Muscle of arm (tissue), 12 donors: ENCODE data around the gene ACTN1. TPM values are rescaled to one million over a fixed set of nuclear protein-coding genes. Genes with fewer than 3 reads are reported as not detected.
"Not testable (repeated sequence)": the region's sequence is repeated elsewhere in the genome, so short reads cannot be mapped to it uniquely, and the experiment has no call there.

Experiments
- DNase-seq: peaks from one replicate; pipeline ENCODE4 v3.0.0-alpha.2; 2013
- polyA plus RNA-seq, 12 donors: library from polyadenylated mRNA; unstranded; fragments of 120-200 nt; gene quantifications; one replicate each; pipeline ENCODE4 v1.2.1, GENCODE V29; 2013; ENCODE audit not compliant: insufficient read length in 12 of 12

Gene ACTN1
- polyA plus RNA-seq, 12 donors: 36.6 to 76.0 (median 44.0) TPM; not detected in 1

DNA sequence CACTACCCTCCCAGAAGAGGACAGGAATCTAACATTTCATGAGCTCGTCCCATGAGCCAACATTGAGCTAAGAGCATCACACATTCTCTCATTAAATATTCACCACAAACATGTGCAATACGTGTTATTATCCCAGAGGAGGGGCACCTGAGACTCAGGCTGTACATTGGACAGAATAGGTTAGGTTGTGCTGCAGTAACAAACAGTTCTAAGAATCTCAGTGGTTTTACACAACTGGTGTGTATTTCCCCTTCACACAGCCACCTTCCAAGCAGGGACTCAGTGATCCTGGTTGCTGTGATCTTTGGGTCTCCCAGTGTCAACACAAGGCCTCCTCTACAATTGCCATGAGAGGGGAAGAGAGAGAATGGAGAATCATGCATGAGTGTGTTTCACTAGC lies 15.0 kb upstream of the ACTN1 start:
- no peak for DNase-seq

DNA sequence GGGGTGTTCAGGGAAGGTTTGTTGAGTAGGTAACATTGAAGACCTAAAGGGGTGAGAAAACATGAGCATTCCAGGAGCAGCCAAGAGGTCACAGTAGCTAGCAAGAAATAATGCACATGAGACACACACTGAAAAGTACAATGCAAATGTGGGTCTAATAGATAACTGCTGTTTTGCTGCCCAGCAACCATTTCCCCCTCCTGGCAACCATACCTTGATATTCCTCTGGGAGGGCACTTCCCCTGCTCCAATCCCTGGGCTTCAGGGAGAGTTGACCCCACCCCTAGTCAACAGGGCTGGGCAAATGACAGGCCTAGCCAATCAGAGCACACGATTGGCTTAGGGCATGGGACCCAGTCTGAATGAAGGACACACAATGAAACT lies 8.5 kb upstream of the ACTN1 start:
- DNase-seq: no peak

DNA sequence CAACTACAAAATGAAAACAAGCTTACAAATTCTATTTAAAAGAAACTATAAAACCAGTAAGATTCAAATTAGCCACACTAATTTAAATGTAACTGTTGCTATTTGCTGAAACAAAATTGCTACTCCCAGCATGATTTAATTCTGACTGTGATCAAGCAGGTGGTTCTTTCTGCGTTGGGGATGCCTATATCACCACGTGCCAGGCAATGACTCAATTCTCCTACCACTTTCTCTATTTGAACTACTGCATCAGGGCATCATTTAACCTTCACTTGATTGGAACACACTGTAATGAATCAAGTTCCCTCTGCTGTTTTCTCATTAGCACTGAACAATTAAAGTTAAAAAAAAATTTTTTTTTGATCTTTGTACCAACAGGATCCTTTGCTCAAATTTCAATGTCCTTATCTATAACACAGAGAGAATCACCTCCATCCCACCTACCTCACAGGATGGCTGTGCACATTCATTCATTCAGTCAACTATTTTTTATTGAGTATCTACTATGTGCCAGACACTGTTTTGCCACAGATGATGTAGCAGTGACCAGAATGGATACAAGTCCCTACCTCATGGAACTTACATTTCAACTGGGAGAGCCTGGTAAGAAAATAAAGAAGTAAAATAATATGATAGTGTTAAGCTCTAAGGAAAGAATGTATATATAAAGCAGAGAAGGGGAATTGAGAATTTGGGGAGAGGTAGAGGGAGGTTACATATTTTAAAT lies 8.0 kb upstream of the ACTN1 start:
- no peak for DNase-seq

- no peak for DNase-seq
Measured at GRCh38 chr14:68986225-68986624, 7.1 kb upstream of the ACTN1 start.

GRCh38 chr14:68984686-68985085 lies 5.6 kb upstream of the ACTN1 start:
- no peak for DNase-seq

- DNase-seq: peak; percentile 68
Measured at GRCh38 chr14:68983191-68983590, 4.1 kb upstream of the ACTN1 start.

GRCh38 chr14:68982581-68982980 lies 3.5 kb upstream of the ACTN1 start:
- no peak for DNase-seq

DNA sequence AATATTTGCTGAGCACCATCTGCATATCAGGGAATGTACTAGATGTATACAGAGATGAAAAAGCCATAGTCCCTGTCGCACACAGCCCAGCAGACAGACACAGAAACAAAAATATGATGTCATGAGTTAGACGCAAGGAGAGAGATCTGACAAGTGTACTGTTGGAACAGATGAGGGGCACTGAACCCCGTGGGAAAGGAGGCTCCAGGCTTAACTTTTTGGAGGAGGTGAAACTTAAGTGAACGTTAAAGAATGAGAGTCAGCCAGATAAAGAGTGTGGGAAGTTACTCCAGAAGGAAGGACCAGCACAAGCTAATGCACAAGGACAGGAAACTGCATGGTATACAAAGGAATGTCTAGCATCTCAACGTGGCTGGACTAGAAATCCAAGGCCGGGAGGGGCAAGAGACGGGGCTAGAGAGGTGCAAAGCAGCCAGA lies 2.5 kb upstream of the ACTN1 start:
- no peak for DNase-seq

GRCh38 chr14:68981139-68981538 lies 2.0 kb upstream of the ACTN1 start:
- DNase-seq: no peak

- DNase-seq: no peak
Measured at GRCh38 chr14:68979722-68980451, 785 bp upstream of the ACTN1 start.

DNA sequence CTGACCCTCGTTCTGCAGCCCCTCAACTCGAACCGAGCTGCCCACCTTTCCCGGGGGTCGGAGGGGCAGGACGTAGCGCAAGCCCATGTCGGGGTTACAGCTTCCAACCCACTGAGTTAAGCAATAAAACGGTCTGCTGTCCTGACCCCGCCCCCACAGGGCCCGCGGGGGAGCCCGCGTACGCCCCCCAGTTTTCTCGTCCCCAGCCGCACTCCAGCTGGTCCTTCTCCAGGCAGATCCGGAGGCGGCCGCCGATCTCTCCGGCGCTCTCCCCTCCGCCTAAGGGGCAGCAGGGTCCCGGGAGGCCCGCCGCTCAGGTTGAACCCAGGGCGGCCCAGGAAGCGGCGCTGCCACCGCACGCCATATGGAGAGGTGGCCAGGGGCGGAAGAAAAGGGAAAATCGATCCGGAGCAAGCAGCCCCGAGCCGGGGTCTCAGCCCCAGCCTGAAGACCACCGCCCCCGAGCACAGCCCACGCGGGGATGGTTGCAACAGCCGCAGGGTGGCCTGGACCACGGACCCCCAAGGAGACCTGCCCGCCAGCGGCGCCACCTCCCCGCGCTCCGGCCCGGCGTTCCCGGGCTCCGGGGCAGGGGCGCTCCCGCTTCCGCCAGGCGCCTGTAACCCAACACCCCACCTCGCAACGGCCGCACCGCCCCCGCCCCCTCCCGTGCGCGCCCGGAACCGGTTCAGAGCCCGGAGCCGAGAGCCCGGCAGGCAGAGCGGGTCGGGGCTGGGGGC lies 760 bp downstream of the ACTN1 start:
- peak; percentile 50 for DNase-seq

DNA sequence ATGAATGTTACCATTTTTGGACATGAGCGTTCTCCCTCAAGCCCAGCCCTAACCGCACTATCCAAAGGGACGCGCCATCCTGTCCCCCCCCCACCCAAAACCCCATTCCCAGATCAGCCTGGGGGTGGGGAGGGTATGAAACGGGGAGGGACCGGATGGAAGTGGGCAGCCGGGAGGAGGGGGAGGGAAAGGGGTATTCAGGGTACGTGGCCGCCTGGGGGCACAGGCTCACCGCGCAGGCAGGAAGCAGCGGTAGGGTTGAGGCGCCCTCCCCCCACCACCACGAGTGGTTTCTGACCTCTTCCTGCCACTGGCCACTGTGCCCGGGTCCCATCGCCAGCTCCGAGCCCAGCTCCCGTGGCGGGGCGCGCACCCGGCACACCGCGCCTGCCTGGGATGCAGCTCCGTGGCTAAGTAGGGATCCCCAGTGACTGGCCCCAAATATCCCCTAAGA lies 1.4 kb downstream of the ACTN1 start:
- peak; percentile 55 for DNase-seq

DNA sequence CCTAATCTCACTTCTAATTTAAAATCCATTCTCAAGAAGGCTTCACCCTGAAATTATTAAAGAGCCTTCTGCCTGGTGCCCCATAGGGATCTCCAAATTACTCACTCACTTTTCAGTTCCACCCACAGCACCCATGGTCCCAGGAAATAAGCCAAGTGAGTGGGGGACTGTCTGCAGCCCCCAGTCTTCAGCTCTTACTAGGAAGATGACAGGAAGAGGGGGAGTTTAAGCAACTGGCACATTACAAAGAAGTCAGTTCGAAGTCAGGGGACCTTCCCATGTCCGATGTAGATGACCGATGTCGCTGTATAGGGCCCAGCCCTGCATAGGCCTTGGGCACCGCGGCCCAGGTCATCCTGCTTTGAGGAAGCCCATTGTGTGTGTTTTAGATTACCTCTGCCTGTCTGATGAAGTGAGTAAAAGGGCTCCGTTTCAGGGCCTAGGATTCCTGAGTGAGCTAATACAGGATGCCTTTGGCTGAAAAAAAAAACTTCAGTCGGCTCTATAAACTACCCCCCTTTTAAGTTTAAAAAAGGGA lies 1.9 kb downstream of the ACTN1 start:
- no peak for DNase-seq

- DNase-seq: peak; percentile 52
Measured at GRCh38 chr14:68976160-68977067, 2.7 kb downstream of the ACTN1 start.

DNA sequence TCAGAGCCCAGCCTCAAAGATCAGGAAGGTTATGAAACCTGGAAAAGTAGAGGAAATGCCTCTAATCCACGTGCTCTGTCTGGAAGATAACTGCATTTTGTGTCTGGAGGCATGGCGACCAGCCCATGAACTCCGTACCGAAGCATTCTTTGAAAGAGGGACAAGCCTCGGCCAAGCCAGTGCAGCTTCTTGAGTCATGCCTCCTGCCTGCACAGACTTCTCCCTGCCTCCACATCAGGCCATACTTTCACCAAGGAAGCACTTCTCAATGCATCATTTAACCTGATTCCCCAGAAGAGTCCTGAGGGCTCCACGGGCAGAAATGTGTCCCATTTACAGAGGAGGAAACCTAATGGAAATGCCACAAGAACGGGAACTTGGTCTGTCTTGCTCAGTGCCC lies 3.4 kb downstream of the ACTN1 start:
- no peak for DNase-seq

GRCh38 chr14:68974759-68975347 lies 4.2 kb downstream of the ACTN1 start:
- no peak for DNase-seq

DNA sequence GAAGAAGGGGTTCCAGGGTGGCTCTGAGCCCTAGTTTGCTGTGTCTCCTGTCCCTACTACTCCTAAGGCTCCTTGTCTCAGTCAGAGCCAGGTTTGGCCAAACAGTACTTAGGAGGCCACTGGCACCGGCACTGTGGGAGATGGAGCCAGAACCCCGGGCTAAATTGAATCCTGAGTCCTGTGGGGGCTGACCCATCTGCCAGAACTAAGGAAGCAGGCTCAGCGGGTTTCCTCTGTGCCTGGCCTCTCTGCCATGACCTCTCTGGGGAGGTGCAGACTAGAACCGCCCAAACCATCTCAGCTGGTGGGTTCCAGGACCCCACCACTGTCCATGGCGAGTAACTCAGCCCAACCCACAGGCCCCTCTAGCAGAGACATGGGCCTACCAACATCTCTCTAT lies 5.5 kb downstream of the ACTN1 start:
- no peak for DNase-seq

- not testable (repeated sequence) for DNase-seq
Measured at GRCh38 chr14:68973219-68973565, 5.9 kb downstream of the ACTN1 start.

GRCh38 chr14:68972507-68973218 lies 6.4 kb downstream of the ACTN1 start:
- no peak for DNase-seq

DNA sequence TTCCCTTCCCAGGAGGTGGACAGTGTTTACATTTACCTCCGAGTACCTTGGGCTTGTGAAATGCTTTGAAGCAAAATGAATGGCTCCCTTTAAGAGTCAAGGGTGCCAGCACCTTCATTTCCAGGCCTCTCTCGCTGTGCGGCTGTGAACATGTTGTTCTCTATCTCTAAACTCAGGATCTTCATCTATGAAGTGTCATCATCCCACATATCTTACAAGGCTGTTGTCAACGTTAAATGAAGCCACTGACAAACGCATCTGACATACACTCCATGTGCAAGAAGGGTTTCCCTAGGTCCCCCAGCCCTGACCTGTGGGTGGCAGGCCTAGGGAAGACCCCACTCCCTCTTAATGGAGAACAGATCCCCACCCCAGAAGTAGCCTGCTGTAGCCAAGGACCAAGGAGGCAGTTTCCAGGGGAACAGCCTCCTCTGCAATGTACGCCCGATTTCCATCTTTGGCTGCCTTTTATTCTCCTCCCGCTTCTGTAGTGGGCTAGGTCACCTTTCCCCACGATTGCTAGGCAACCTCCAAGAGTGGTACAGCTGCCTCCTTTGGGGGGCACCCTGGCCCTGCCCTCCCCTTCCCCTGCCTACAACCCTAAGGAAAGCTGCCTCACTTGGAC lies 7.6 kb downstream of the ACTN1 start:
- DNase-seq: no peak
